GM18867 (cell line): ENCODE results near the gene CRYBB2.
A peak's percentile ranks its signal among the peaks of the same experiment; 100 is the strongest.
"Not testable (repeated sequence)": the region's sequence is repeated elsewhere in the genome, so short reads cannot be mapped to it uniquely, and the experiment has no call there.

Experiments used
- ATAC-seq: cut with Tn5 transposase; IDR thresholded peaks from one replicate; pipeline ENCODE4 v1.9.1; 2021; ENCODE audit warnings: mild to moderate bottlenecking, moderate library complexity; ENCODE audit not compliant: unreplicated experiment

CRYBB2 gene

DNA sequence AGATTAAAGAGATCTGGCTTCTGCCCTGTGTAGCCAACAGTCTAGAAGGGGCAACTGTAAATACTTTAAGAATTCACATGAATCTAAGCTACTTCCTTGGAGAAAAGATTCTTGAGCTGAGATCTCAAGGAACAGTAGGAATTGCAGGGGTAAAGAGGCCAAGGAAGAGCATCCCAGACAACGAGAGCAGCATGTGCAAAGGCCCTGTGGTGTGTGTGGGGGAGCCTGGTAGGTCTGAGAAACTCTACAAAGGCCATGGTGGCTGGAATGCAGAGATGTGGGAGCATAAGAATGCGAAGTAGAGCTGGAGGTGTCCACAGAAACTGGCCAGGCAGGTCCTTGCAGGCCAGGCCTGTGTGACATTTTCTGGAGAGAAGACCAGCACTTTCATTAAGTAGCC is 11.3 kb downstream of the CRYBB2 start:
- ATAC-seq: not testable (repeated sequence)

DNA sequence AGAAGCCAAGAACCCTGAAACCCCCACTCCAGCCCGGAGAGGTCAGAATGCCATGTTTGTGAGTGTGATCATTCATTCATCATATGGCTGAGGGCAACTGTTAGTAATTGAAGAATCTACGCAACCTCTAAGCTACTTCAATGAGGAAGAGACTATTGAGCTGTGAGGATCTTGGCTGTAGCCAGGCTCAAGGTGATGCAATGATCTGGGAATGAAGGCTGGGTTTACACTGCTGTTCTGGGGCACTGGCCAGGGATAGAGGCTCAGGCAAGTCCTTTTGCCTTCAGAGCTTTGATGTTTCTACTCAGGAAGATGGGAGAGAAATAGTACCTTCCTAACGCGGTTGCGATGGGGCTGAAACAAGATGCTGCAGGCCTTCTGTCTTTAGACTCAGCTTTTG is 12.9 kb downstream of the CRYBB2 start:
- no peak for ATAC-seq

DNA sequence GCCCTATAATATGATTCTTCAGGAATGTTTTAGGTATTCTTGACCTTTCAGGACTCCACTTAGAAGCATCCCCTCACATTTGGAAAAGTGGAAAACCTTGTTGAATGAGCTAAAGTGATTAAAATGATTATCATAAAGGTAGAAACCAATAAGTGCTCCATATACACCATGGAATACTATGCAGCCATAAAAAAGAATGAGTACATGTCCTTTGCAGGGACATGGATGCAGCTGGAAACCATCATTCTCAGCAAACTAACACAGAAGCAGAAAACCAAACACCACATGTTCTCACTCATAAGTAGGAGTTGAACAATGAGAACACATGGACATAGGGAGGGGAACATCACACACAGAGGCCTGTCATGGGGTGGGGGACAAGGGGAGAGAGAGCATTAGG is 14.3 kb downstream of the CRYBB2 start:
- ATAC-seq: not testable (repeated sequence)

DNA sequence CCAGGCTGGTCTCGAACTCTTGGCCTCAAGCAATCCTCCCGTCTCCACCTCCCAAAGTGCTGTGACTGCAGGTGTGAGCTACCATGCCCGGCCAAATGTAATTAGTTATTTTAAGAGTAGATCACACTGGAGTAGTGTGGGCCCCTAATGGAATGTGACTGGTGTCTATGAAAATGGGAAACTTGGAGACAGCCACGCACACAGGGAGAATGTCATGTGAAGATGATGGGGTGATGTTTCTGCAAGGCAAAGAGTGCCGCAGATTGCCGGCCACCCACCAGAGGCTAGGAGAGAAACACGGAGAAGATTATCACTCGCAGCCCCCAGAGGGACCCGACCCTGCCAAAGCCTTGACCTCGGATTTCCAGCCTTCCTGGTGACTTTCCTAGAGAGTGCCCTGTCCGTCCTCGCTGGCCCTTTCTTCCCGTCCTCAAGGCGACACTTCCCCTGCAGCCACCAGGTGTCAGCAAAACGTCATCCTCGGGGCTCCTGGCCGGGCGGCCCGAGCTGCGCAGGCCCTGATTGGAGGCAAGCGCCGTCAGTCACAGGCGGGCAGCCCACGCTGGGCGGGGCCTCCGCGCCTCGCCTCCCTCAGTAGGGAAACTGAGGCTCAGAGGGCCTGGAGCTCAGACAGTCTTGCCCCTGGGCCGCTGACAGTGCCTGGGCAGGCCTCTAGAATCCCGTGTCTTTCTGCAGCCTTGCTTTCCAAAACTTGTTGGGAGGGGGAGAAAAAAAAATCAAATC is 16.3 kb downstream of the CRYBB2 start:
- peak; percentile 55 for ATAC-seq

DNA sequence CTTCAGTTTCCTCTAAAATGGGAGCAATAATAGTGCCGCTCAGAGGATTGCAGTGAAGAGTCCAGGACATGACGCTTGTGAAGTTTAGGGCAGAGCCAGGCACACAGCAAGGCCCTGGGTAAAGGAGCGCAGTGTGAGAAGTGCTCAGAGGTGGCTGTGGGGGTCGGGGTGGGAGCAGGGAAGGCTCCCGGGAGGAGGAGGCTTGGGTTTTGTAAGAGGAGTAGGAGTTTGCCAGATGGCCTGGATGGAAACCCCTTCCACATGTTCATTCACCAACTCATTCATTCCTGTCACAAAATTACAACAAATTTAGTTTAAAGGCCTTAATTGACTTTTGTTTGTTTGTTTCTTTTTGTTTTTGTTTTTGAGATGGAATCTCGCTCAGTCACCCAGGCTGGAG is 17.0 kb downstream of the CRYBB2 start:
- ATAC-seq: no peak

DNA sequence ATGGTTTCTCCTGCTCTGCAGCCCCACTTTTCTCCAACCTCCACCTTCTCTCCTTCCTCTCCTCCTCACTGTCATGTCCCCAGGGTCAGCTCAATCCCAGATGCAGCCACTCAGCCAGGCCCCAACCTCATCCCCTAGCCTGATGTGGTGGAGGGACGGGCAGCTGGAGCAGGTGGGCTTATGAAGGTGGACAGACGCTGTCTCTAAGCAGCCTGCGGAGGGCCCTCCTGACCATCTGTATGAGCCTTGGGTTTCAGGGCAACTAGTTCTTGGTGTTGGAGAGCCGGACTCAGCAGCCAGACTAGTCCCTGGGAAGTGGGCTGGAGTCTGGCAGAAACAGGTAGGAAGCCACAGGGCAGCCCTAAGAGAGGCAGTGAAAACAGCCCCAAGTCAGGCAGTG is 18.1 kb downstream of the CRYBB2 start:
- no peak for ATAC-seq

DNA sequence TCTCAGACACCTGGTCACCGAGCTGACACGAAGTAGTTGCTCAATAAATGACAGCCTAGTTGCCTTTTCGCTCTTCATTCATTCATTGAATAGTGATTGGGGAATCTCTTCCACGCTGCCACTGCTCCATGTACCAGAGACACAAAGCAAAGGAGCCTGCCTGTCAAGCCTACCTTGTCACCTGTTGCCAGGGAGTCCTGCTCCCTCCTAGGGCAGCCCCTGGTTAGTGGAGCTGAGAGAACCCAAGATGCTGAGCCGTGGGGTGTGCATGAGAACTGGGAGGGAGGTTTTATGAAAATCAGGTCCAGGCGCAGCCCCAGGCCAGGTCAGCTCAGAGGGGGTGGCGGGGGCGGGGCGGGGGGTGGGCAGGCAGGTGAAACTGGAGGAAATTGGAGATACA is 18.6 kb downstream of the CRYBB2 start:
- ATAC-seq: not testable (repeated sequence)

DNA sequence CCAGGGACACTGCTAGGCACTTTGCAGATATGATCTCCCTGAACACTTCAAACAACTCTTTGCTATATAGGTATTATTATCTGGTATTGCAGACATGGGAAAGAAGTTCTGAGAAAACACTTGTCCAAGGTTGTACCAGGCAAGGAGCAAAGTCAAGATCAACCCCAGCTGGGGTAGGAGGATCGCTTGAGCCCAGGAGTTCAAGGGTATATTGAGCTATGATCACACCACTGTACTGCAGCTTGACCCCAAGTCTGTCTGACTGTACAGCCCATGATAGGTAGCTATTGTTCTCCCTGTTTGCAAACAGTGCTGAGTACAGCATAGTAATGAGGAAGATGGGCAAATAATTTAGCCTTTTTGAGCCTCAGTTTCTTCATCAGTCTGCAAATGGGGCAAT is 35.7 kb downstream of the CRYBB2 start:
- ATAC-seq: not testable (repeated sequence)

DNA sequence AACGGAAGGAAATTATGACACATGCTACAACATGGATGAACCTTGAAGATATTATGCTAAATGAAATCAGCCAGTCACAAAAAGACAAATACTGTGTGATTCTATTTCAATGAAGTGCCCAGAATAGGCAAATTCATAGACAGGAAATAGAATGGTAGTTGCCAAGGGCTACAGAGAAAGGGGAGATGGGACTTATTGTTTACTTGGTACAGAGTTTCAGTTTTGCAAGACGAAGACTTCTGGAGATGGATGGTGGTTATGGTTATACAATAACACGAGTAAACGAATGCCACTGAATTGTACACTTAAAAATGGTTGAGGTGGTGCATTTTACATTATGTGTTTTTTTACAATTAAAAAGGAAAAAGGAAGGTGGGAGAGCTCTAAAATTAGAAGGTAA is 48.1 kb downstream of the CRYBB2 start:
- not testable (repeated sequence) for ATAC-seq

DNA sequence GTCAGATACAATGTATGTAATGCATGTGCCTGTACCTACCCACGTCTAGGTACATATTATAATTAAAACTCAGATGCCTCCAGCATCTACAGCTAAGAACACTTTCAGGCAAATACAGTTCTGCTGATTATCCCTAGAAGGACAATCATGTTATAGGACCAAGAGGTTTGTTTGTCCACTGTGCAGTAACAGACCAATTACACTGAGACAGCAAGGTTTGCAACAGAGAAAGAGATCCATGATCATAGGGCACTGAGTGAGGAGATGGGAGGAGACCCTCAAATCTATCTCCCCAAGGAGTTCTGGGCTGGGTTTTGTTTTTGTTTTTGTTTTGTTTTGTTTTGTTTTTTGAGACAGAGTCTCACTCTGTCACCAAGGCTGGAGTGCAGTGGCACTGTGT is 49.5 kb downstream of the CRYBB2 start:
- not testable (repeated sequence) for ATAC-seq

DNA sequence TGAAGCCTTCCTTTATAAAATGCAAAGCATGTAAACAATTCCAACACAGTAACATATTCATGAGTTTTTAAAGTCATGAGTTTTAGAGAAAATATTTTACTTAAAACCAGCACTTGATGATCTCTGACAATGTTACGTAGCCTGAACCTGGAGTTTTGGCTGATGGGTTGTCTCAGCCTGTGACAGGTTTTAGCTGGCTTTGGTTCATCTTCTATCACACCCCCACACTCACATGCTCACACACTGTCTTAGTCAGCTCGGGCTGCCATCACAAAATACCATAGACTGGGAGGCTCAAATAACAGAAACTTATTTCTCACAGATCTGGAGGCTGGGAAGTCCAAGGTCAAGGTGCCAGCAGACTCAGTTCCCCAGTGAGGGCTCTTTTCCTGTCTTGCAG is 50.6 kb downstream of the CRYBB2 start:
- not testable (repeated sequence) for ATAC-seq

DNA sequence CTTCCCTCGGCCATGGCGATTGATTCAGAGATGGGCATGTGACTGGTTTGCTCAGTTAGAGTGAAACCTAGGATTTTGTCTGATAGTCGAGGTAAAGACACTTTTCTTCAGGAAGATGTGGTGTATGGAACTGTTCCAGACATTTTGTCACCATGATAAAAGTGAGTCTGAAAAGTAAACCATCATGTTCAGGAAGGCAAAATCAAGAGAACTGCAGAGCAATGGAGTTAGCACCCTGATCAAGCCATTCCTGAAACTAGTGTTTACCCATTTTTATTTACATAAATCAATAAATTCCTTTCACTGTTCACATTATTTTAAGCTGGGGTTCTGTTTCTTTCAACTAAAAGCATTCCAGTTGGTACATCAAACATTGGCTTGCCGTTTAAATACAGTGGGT is 53.8 kb downstream of the CRYBB2 start:
- not testable (repeated sequence) for ATAC-seq

DNA sequence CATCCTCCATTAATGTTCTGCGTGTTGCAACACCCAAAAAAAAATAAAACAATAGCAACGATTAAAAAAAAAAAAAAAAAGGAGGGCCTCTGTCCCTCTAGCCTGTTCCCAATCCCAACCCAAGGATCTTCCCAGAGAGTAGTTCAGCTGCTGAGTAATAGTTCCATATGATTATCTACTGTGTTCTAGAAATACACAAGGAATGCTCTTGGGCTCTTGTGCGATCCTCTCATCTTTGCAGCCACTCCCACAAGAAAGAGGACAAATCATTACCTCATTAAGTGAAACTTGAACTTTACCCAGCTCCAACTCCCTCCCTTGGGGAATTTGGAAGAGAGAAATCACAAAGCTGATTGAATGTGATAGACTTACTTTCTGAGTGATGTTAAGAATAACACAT is 54.5 kb downstream of the CRYBB2 start:
- not testable (repeated sequence) for ATAC-seq

DNA sequence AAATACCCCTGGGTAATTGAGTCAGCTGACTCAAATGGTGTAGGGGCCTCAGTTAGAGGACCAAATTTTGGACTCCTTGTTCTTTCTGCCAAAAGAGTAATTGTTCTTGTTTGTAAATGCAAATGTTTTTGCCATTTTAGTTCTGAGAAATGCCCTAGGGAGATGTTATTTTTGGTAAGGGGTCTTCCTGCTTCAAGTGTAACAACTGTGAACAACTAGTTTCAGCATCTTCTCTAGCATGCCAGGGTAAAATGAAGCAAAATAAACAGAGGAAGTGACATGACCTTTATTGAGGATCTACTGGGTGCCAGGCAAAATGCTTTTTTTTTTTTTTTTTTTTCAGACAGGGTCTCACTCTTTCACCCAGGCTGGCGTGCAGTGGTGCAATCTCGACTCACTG is 60.7 kb downstream of the CRYBB2 start:
- not testable (repeated sequence) for ATAC-seq
